ENCODE data around the gene CXCR2.
"Not testable (repeated sequence)": the region's sequence is repeated elsewhere in the genome, so short reads cannot be mapped to it uniquely, and the experiment has no call there.

The CXCR2 gene

DNA sequence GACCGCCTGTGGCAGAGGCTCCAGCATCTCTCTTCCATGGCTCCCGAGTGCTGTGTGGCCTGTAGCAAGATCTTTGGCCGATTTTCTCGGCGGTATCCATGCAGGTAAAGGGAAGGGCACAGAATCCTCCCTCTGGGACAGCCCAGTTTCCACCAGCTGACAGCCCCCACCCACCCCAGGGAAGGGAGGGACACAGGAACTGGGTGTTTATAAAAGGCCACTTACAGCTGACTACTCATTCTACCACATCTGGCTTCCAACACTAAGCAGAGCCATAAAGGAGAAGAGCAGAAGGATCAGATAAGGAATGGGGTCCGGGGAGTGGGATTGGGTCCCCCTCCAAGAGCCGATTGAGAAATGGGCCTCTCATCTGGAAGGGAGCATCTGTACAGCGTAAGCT, 36.6 kb upstream of the CXCR2 start:
- Histone ChIP-seq H3K36me3 (no peaks in the 10 kb centered on the region), H4K20me1 (no peaks in the 10 kb centered on the region), H3K4me3 (no peak overlapping the region), H3K27ac (no peak overlapping the region), H3K4me1 (no peaks in the 10 kb centered on the region), H3K9ac (no peak overlapping the region), H3K4me2 (no peak overlapping the region), H3K9me3 (replicated peaks in 1 of 11) (peaks cover 10 to 35% (median 16%) of the 10 kb centered on the region in 11 experiments), H3K27me3 (no peaks in the 10 kb centered on the region)
- TF ChIP-seq Cebpa-rat (IDR thresholded peaks at IDR 0.05), result no peak

DNA sequence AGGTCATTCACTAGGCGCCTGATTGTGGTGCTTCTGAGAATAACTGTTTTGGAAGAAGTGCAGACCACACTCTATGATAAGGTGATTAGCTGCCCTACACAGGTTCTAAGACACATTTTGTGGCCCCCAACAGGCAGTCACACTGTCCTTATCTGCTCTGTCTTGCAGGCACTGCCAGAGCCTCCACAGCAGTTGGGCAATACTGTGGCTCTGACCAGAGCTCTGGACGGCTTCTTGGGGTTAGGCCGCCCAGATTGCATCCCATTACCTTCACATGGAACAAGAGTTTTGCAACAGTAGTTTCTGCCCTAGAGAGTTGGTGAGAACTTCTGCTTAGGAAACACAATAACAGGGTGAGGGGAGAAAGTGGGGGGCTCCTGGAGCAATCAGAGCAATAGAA, 34.1 kb upstream of the CXCR2 start:
- Histone ChIP-seq H3K4me1 (no peaks in the 10 kb centered on the region), H4K20me1 (no peaks in the 10 kb centered on the region), H3K9me3 (replicated peaks in 1 of 11) (peaks cover 2 to 15% (median 9%) of the 10 kb centered on the region in 11 experiments), H3K4me3 (no peak overlapping the region), H3K36me3 (no peaks in the 10 kb centered on the region), H3K9ac (no peak overlapping the region), H3K4me2 (no peak overlapping the region), H3K27me3 (no peaks in the 10 kb centered on the region), H3K27ac (no peak overlapping the region)
- TF ChIP-seq Cebpa-rat (IDR thresholded peaks at IDR 0.05), result no peak

DNA sequence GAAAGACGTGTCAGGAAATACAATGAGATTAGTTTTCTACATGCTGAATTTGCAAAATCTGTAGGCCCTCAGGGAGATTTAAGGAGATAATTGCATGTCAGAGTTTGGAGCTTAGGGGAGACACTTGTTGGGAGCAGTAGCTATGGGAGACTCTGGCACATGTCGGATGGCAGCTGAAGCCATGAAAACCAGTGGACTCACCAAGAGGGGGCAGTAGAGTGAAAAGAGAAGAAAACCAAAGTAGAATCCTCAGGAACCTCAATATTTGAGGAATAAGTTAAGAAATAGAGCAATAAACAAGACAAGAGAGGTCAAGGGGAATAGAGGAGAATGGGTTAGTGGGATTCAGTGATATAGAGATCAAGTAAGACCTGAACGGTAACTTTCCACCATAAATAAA, 31.9 kb upstream of the CXCR2 start:
- TF ChIP-seq Cebpa-rat (IDR thresholded peaks at IDR 0.05), result no peak
- Histone ChIP-seq H3K4me2 (no peak overlapping the region), H3K4me1 (no peaks in the 10 kb centered on the region), H3K27ac (no peak overlapping the region), H3K9ac (no peak overlapping the region), H3K9me3 (replicated peaks in 1 of 11) (peaks cover 0 to 14% (median 7%) of the 10 kb centered on the region in 11 experiments; a peak in 8 of 22 replicates), H3K4me3 (no peak overlapping the region), H3K27me3 (no peaks in the 10 kb centered on the region), H4K20me1 (no peaks in the 10 kb centered on the region), H3K36me3 (no peaks in the 10 kb centered on the region)

DNA sequence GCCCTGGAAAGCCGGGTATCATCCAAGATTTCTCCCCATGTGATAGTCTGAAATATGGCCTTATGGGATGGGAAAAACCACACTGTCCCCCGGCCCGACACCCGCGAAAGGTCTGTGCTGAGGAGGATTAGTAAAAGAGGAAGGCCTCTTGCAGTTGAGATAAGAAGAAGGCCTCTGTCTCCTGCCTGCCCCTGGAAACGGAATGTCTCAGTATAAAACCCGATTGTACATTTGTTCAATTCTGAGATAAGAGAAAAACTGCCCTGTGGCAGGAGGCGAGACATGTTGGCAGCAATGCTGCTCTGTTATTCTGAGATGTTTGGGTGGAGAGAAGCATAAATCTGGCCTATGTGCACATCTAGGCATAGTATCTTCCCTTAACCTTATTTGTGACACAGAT, 30.0 kb upstream of the CXCR2 start:
- Histone ChIP-seq H3K27ac (no peak overlapping the region), H3K4me1 (no peaks in the 10 kb centered on the region), H3K9me3 (replicated peaks in 1 of 11) (peaks cover 0 to 26% (median 8%) of the 10 kb centered on the region in 11 experiments; a peak in 9 of 22 replicates), H4K20me1 (no peaks in the 10 kb centered on the region), H3K4me2 (no peak overlapping the region), H3K9ac (no peak overlapping the region), H3K36me3 (no peaks in the 10 kb centered on the region), H3K27me3 (no peaks in the 10 kb centered on the region), H3K4me3 (no peak overlapping the region)
- no peak for TF ChIP-seq Cebpa-rat (IDR thresholded peaks at IDR 0.05)

DNA sequence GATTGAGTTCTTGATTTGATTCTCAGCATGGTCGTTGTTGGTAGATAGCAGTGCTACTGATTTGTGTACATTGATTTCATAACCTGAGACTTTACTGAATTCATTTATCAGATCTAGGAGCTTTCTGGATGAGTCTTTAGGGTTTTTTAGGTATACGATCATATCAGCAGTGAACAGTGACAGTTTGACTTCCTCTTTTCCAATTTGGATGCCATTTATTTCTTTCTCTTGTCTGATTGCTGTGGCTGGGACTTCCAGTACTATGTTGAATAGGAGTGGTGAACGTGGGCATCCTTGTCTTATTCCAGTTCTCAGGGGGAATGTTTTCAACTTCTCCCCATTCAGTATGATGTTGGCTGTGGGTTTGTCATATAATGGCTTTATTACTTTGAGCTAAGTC, 27.9 kb upstream of the CXCR2 start:
- no peaks in the 10 kb centered on the region for H3K36me3 ChIP-seq
- no peaks in the 10 kb centered on the region for H4K20me1 ChIP-seq
- H3K4me2 ChIP-seq, result no peak overlapping the region
- no peak overlapping the region for H3K9ac ChIP-seq
- no peak overlapping the region for H3K27ac ChIP-seq
- no peaks in the 10 kb centered on the region for H3K4me1 ChIP-seq
- peaks cover 0 to 26% (median 8%) of the 10 kb centered on the region in 11 experiments; a peak in 9 of 22 replicates for H3K9me3 ChIP-seq (replicated peaks in 1 of 11)
- no peaks in the 10 kb centered on the region for H3K27me3 ChIP-seq
- TF ChIP-seq Cebpa-rat (IDR thresholded peaks at IDR 0.05), result no peak
- no peak overlapping the region for H3K4me3 ChIP-seq

DNA sequence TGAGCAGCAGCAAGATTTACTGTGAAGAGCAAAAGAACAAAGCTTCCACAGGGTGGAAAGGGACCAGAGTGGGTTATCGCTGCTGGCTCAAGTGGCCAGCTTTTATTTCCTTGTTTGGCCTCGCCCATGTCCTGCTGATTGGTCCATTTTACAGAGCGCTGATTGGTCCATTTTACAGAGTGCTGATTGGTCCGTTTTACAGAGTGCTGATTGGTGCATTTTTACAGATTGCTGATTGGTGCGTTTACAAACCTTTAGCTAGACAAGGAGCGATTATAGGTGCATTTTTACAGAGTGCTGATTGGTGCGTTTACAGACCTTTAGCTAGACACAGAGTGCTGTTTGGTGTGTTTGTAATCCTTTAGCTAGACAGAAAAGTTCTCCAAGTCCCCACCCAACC, 17.0 kb upstream of the CXCR2 start:
- H3K4me1 ChIP-seq, H4K20me1 ChIP-seq, H3K4me3 ChIP-seq, H3K9ac ChIP-seq, H3K27me3 ChIP-seq, H3K27ac ChIP-seq, H3K4me2 ChIP-seq, H3K36me3 ChIP-seq: not testable (repeated sequence)
- peaks cover 44 to 66% (median 57%) of the 10 kb centered on the region in 11 experiments for H3K9me3 ChIP-seq (replicated peaks in 1 of 11)

DNA sequence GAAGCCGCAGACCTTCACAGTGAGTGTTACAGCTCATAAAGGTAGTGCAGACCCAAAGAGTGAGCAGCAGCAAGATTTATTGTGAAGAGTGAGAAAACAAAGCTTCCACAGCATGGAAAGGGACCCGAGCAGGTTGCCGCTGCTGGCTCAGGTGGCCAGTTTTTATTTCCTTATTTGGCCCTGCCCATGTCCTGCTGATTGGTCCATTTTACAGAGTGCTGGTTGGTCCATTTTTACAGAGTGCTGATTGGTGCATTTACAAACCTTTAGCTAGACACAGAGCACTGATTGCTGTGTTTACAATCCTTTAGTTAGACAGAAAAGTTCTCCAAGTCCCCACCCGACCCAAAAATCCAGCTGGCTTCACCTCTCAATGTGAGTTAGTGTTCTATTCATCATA, 4.0 kb upstream of the CXCR2 start:
- peaks cover 14 to 18% (median 17%) of the 10 kb centered on the region in 10 experiments for H3K4me1 ChIP-seq
- not testable (repeated sequence) for H3K4me3 ChIP-seq, H3K4me2 ChIP-seq, H3K36me3 ChIP-seq, H4K20me1 ChIP-seq, H3K27me3 ChIP-seq, H3K27ac ChIP-seq, H3K9ac ChIP-seq
- H3K9me3 ChIP-seq (replicated peaks in 1 of 11), result peaks cover 31 to 53% (median 43%) of the 10 kb centered on the region in 11 experiments

DNA sequence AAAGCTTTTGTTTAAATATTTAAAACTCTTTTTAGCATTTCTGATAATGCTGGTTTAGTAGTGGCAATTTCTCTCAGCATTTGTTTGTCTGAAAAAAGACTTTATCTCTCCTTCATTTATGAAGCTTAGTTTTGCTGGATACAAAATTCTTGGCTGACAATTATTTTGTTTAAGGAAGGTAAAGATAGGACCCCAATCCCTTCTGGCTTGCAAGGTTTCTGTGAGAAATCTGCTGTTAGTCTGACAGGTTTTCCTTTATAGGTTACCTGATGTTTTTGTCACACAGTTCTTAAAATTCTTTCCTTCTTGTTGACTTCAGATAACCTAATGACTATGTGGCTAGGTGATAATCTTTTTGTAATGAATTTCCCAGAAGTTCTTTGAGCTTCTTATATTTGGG, 3.5 kb upstream of the CXCR2 start:
- H3K4me2 ChIP-seq, H3K4me3 ChIP-seq, H3K9ac ChIP-seq, H3K36me3 ChIP-seq, H3K27me3 ChIP-seq, H4K20me1 ChIP-seq, H3K27ac ChIP-seq: not testable (repeated sequence)
- H3K9me3 ChIP-seq (replicated peaks in 1 of 11), result peaks cover 26 to 48% (median 39%) of the 10 kb centered on the region in 11 experiments
- peaks cover 14 to 18% (median 17%) of the 10 kb centered on the region in 10 experiments for H3K4me1 ChIP-seq

DNA sequence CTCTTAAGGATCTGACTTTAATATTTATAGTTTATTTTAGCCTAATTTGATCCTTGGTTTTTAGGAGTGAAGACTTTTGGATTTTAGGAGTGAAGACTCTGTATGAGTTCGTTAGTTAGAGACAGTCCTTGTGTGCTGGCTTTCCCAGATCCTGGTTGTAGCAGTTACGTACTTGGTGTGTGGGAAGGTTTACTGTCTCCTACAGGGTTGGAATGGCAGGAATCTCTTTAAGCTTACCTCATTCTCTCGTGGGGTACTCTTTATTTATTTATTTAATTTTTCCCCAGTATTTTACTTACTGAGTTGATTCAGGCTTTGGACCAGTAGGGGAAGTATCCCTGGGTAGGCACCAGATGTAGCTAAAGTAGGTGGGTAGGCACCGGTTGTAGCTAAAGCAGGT, 1.8 kb upstream of the CXCR2 start:
- Histone ChIP-seq H3K36me3 (no peaks in the 10 kb centered on the region), H3K27ac (no peak overlapping the region), H3K9me3 (replicated peaks in 1 of 11) (peaks cover 17 to 36% (median 27%) of the 10 kb centered on the region in 11 experiments), H3K27me3 (no peaks in the 10 kb centered on the region), H3K9ac (no peak overlapping the region), H3K4me1 (peaks cover 14 to 23% (median 17%) of the 10 kb centered on the region in 10 experiments), H3K4me2 (no peak overlapping the region), H4K20me1 (no peaks in the 10 kb centered on the region), H3K4me3 (no peak overlapping the region)
- no peak for TF ChIP-seq Cebpa-rat (IDR thresholded peaks at IDR 0.05)

DNA sequence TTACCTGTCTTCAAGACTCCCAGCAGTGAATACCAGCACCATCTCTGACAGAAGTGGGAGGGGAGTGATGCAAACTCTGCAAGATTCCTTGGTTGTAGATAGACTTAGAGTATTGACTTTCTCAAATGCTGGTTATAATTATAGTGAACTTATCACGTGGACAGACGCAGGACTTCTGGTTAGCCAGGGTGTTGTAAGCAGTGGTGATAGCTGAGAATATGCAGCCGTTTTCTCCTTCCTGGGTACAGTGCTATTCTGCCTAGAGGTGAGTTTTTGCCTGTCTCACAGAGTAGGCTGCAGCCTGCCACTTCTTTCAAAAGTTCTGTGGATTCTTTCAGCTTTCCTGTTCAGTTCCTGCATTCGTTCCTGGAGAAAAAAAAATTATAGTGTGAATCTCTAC, 733 bp upstream of the CXCR2 start:
- no peaks in the 10 kb centered on the region for H4K20me1 ChIP-seq

More for the DNA sequence above, 733 bp upstream of the CXCR2 start:
- Histone ChIP-seq H3K9ac (peak overlapping the region in 4 of 11 experiments; percentile 22 to 58 (median 52); a peak in 5 of 22 replicates), H3K4me1 (peaks cover 14 to 27% (median 17%) of the 10 kb centered on the region in 10 experiments), H3K4me3 (no peak overlapping the region; a peak in 1 of 20 replicates), H3K27ac (peak overlapping the region in 5 of 11 experiments; percentile 14 to 55 (median 48); a peak in 5 of 22 replicates), H3K36me3 (no peaks in the 10 kb centered on the region), H3K4me2 (peak overlapping the region; percentile 42 to 76 (median 62)), H3K9me3 (replicated peaks in 1 of 11) (peaks cover 17 to 36% (median 25%) of the 10 kb centered on the region in 11 experiments), H3K27me3 (no peaks in the 10 kb centered on the region)
- TF ChIP-seq Cebpa-rat (IDR thresholded peaks at IDR 0.05), result no peak

Data from BLaER1 treated with 17β-estradiol and CSF1 and Interleukin-3, amounts not matched to agents 10 nM and 100 nM (cell line).